ENCODE measurements around the gene XRRA1.

- TF ChIP-seq CTCF (IDR thresholded peaks at IDR 0.05) (no peak), POLR2A (IDR thresholded peaks at IDR 0.05) (no peak), EP300 (IDR thresholded peaks at IDR 0.05) (no peak)
Measured at GRCh38 chr11:74815966-74816365, 132.9 kb downstream of the XRRA1 start.

Measured in ovary (tissue), 3 donors.